Measurements from ENCODE around the gene HSPG2.

HSPG2 gene

GRCh38 chr1:21897844-21898243 is 39.3 kb downstream of the HSPG2 start:
- Histone ChIP-seq H3K4me1 (ENCODE audit: control insufficient read depth, insufficient read depth, low read length) (peaks cover 2% of the 10 kb centered on the region), H3K36me3 (ENCODE audit: control insufficient read depth, insufficient read depth, low read length) (peaks cover 14% of the 10 kb centered on the region), H3K9me3 (ENCODE audit: control insufficient read depth, insufficient read depth, low read length) (no peaks in the 10 kb centered on the region), H3K4me3 (ENCODE audit: low read depth, low read length) (no peak overlapping the region), H3K9ac (ENCODE audit: low read depth, low read length) (no peak overlapping the region), H3K27me3 (ENCODE audit: control insufficient read depth, insufficient read depth, low read length) (no peaks in the 10 kb centered on the region)

DNA sequence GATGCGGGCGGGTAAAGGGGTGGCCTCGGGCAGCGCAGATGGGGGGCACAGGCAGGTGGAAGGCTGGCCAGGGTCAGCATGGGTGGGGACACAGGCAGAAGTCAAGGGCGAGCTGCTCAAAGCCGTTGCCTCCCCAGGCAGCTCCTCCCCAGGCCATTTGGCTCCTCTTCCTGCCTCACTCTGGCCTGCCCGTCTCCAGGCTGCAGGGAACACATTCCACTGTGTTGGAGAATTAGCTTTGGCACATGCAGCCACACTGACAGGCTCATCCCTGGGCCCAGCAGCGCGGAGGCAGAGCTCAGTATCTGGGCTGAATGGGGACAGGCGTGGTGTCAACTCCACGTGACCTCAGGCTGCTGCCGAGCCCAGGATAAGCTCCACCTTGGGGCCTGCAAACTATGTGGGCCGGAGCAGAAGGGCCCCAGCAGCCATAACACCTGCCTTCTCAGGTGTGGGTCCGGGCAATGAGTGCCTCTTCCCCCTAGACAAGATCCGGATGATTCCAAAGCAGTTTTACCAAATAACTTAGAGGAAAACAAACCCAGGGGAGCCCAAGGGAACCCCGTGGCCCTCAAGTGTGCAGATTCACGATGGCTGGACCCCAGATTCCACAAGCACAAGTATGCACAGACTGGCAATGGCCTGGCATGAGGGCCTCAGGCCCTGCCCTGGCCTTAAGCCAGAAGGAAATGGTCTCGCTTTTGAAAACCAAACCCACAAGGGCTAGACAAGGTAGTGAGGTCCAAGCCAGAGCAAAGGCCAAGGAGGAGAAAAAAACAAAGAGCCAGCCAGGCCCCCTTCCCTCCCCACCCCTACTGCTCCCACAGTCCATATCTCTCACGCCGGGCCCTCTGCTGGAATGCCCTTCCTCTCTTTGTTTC is 40.2 kb downstream of the HSPG2 start:
- Histone ChIP-seq H3K9ac (ENCODE audit: low read depth, low read length) (no peak overlapping the region), H3K9me3 (ENCODE audit: control insufficient read depth, insufficient read depth, low read length) (no peaks in the 10 kb centered on the region), H3K36me3 (ENCODE audit: control insufficient read depth, insufficient read depth, low read length) (peaks cover 14% of the 10 kb centered on the region), H3K4me1 (ENCODE audit: control insufficient read depth, insufficient read depth, low read length) (peaks cover 2% of the 10 kb centered on the region), H3K4me3 (ENCODE audit: low read depth, low read length) (no peak overlapping the region), H3K27me3 (ENCODE audit: control insufficient read depth, insufficient read depth, low read length) (no peaks in the 10 kb centered on the region)

DNA sequence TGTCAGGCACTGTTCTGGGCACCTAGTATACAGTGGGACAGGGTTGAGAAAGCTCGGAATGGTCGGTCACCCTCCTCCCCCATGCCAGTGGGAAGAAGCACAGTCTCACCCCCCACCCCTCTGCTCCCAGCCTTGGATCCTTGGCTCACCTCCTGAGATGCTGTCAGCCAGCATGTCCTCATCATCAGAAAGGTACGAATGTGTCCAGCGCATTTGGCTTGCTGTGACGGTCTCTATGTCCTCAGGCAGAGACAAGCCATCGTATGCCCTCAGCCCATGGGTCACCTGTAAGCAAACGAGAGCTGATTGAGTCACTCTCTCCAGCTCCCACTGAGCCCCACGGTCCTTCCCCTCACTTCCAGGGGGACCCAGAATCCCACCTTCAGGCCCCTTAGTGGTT is 41.1 kb downstream of the HSPG2 start:
- peaks cover 16% of the 10 kb centered on the region for H3K36me3 ChIP-seq (ENCODE audit: control insufficient read depth, insufficient read depth, low read length)
- H3K4me1 ChIP-seq (ENCODE audit: control insufficient read depth, insufficient read depth, low read length) = peaks cover 2% of the 10 kb centered on the region
- no peaks in the 10 kb centered on the region for H3K27me3 ChIP-seq (ENCODE audit: control insufficient read depth, insufficient read depth, low read length)

GRCh38 chr1:21894034-21894881 is 42.9 kb downstream of the HSPG2 start:
- no peak overlapping the region for H3K9ac ChIP-seq (ENCODE audit: low read depth, low read length)
- peaks cover 2% of the 10 kb centered on the region for H3K4me1 ChIP-seq (ENCODE audit: control insufficient read depth, insufficient read depth, low read length)
- H3K36me3 ChIP-seq (ENCODE audit: control insufficient read depth, insufficient read depth, low read length) = peaks cover 16% of the 10 kb centered on the region
- no peaks in the 10 kb centered on the region for H3K27me3 ChIP-seq (ENCODE audit: control insufficient read depth, insufficient read depth, low read length)
- no peaks in the 10 kb centered on the region for H3K9me3 ChIP-seq (ENCODE audit: control insufficient read depth, insufficient read depth, low read length)
- no peak overlapping the region for H3K4me3 ChIP-seq (ENCODE audit: low read depth, low read length)

More for the DNA sequence above, 41.1 kb downstream of the HSPG2 start:
- H3K4me3 ChIP-seq (ENCODE audit: low read depth, low read length) = no peak overlapping the region
- no peaks in the 10 kb centered on the region for H3K9me3 ChIP-seq (ENCODE audit: control insufficient read depth, insufficient read depth, low read length)
- no peak overlapping the region for H3K9ac ChIP-seq (ENCODE audit: low read depth, low read length)

- H3K36me3 ChIP-seq (ENCODE audit: control insufficient read depth, insufficient read depth, low read length) = peaks cover 16% of the 10 kb centered on the region
- no peaks in the 10 kb centered on the region for H3K27me3 ChIP-seq (ENCODE audit: control insufficient read depth, insufficient read depth, low read length)
- no peak overlapping the region for H3K4me3 ChIP-seq (ENCODE audit: low read depth, low read length)
- H3K9me3 ChIP-seq (ENCODE audit: control insufficient read depth, insufficient read depth, low read length) = no peaks in the 10 kb centered on the region
- peaks cover 2% of the 10 kb centered on the region for H3K4me1 ChIP-seq (ENCODE audit: control insufficient read depth, insufficient read depth, low read length)
- H3K9ac ChIP-seq (ENCODE audit: low read depth, low read length) = peak overlapping the region; percentile 24
Measured at GRCh38 chr1:21893046-21893805, 43.9 kb downstream of the HSPG2 start.

DNA sequence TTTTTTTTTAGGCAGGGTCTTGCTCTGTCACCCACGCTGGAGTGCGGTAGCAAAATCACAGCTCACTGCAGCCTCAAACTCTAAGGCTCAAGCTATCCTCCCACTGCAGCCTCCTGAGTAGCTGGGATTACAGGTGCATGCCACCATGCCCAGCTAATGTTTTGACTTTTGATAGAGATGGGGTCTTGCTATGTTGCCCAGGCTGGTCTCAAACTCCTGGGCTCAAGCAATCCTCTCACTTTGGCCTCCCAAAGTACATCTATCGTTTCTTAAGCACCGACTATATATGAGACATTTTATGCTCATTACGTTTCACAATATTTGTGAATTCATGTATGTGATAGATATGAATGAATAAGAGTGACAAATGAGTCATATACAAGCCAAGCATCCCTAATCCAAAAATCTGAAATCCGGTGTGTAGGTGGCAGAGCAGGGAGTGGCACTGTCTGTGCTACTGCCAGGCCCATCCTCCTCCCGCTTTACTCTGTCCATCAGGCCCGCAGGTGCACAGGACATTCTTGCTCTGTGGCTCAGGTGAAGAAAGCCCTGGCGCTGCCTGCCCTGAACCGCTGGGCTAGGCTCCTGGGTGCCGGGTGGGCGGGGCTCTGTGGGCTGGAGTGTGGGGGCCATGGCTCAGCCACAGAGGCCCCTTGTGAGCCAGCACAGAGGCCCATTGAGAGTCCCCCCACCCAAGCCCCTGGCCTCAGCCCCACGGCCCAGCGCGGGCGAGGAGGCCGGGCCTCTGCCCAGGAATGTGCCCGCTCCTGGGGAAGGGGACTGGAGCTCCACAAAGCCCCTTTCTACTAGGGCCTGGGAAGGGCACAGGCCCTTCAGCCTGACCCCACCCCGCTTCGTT is 45.3 kb downstream of the HSPG2 start:
- peaks cover 28% of the 10 kb centered on the region for H3K36me3 ChIP-seq (ENCODE audit: control insufficient read depth, insufficient read depth, low read length)
- no peaks in the 10 kb centered on the region for H3K27me3 ChIP-seq (ENCODE audit: control insufficient read depth, insufficient read depth, low read length)
- H3K4me1 ChIP-seq (ENCODE audit: control insufficient read depth, insufficient read depth, low read length) = peaks cover 2% of the 10 kb centered on the region
- no peak overlapping the region for H3K9ac ChIP-seq (ENCODE audit: low read depth, low read length)
- H3K4me3 ChIP-seq (ENCODE audit: low read depth, low read length) = no peak overlapping the region
- H3K9me3 ChIP-seq (ENCODE audit: control insufficient read depth, insufficient read depth, low read length) = no peaks in the 10 kb centered on the region

GRCh38 chr1:21891081-21891480 is 46.0 kb downstream of the HSPG2 start:
- H3K36me3 ChIP-seq (ENCODE audit: control insufficient read depth, insufficient read depth, low read length) = peaks cover 32% of the 10 kb centered on the region
- H3K4me1 ChIP-seq (ENCODE audit: control insufficient read depth, insufficient read depth, low read length) = no peaks in the 10 kb centered on the region
- no peaks in the 10 kb centered on the region for H3K27me3 ChIP-seq (ENCODE audit: control insufficient read depth, insufficient read depth, low read length)
- no peak overlapping the region for H3K4me3 ChIP-seq (ENCODE audit: low read depth, low read length)
- H3K9ac ChIP-seq (ENCODE audit: low read depth, low read length) = no peak overlapping the region
- no peaks in the 10 kb centered on the region for H3K9me3 ChIP-seq (ENCODE audit: control insufficient read depth, insufficient read depth, low read length)

DNA sequence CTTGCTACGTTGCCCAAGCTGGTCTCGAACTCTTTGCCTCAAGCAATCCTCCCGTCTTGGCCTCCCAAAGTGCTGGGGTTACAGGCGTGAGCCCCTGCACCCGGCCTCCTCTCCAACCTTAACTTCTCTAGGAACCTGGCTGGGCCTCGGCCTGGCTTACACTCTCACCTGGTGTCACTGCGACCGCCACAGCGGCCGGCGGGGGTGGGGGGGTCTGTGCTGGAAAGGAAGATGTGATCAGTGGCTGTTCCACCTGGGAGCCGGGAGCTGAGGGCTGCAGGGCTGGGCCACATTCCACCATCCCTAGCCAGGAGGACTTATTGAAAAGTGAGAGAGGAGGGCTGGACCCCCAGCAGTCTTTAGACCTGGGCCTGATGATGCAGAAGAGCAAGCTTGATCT is 48.6 kb downstream of the HSPG2 start:
- no peaks in the 10 kb centered on the region for H3K27me3 ChIP-seq (ENCODE audit: control insufficient read depth, insufficient read depth, low read length)
- H3K36me3 ChIP-seq (ENCODE audit: control insufficient read depth, insufficient read depth, low read length) = peaks cover 35% of the 10 kb centered on the region
- no peak overlapping the region for H3K4me3 ChIP-seq (ENCODE audit: low read depth, low read length)
- H3K4me1 ChIP-seq (ENCODE audit: control insufficient read depth, insufficient read depth, low read length) = no peaks in the 10 kb centered on the region
- H3K9me3 ChIP-seq (ENCODE audit: control insufficient read depth, insufficient read depth, low read length) = no peaks in the 10 kb centered on the region
- H3K9ac ChIP-seq (ENCODE audit: low read depth, low read length) = no peak overlapping the region

DNA sequence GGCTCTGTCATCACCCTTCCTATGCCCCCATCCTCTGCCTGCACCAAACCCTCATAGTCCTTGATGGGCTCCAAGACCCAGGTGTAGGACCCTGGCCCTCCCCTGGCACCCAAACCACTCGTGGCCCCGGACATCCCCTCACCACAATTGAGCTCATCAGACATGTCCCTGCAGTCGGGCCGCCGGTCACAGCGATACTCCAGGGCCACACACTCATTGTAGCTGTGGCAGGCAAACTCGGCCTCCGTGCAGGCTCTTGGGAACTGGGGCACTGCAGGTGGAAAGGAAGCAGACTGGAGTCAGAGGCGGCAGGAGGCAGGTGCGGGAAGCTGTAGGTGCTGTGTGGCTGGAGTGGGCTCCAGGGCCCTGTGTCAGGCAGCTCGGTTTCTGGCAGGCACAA is 49.3 kb downstream of the HSPG2 start:
- Histone ChIP-seq H3K9ac (ENCODE audit: low read depth, low read length) (no peak overlapping the region), H3K9me3 (ENCODE audit: control insufficient read depth, insufficient read depth, low read length) (no peaks in the 10 kb centered on the region), H3K4me1 (ENCODE audit: control insufficient read depth, insufficient read depth, low read length) (no peaks in the 10 kb centered on the region), H3K4me3 (ENCODE audit: low read depth, low read length) (no peak overlapping the region), H3K27me3 (ENCODE audit: control insufficient read depth, insufficient read depth, low read length) (no peaks in the 10 kb centered on the region), H3K36me3 (ENCODE audit: control insufficient read depth, insufficient read depth, low read length) (peaks cover 31% of the 10 kb centered on the region)

DNA sequence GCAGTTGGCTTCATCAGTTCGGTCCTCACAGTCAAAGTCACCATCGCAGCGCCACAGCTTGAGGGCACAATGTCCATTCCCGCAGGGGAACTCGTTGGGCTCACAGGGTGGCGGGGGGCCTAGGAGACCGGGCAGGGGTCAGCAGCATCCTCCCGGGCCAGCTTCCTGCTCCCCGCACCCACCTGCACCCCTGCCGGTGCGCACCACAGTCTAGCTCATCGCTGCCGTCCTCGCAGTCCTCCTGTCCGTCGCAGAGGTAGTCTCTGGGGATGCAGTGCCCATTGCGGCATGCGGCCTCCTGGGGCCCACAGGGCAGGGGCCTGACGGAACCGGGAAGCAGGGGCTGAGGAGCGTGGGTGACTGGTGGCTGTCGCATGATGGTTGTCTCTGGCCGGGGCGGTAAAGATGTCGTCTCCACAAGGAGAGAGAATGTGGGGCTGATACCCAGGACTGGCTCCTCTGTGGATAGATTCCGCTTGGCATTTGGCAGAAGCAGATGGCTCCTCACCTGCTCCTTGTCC is 49.8 kb downstream of the HSPG2 start:
- Histone ChIP-seq H3K9ac (ENCODE audit: low read depth, low read length) (no peak overlapping the region), H3K36me3 (ENCODE audit: control insufficient read depth, insufficient read depth, low read length) (peaks cover 31% of the 10 kb centered on the region), H3K27me3 (ENCODE audit: control insufficient read depth, insufficient read depth, low read length) (no peaks in the 10 kb centered on the region), H3K4me1 (ENCODE audit: control insufficient read depth, insufficient read depth, low read length) (no peaks in the 10 kb centered on the region), H3K9me3 (ENCODE audit: control insufficient read depth, insufficient read depth, low read length) (no peaks in the 10 kb centered on the region), H3K4me3 (ENCODE audit: low read depth, low read length) (no peak overlapping the region)
